Ovary (tissue), 3 donors: ENCODE data around the gene KCNIP3.

Source experiments
- POLR2A ChIP-seq: fragments of 450-650 bp; IDR thresholded peaks from one replicate; pipeline ENCODE4 v1.6.1; 2017; ENCODE audit warnings: antibody characterized with exemption, mild to moderate bottlenecking, moderate library complexity
- TF ChIP-seq, protein P1 (sequence below), 3 donors: fragments of 450-650 bp in 2 of 3; fragments of 200-600 bp in 1 of 3; IDR thresholded peaks; one replicate each; pipeline versions ENCODE4 v1.5.1 to v1.8.0; 2016 to 2022; ENCODE audit warnings: antibody characterized with exemption in 3 of 3, mild to moderate bottlenecking in 1 of 3
- donor health status: DM: no; HTN: no; CAD: no.

DNA sequence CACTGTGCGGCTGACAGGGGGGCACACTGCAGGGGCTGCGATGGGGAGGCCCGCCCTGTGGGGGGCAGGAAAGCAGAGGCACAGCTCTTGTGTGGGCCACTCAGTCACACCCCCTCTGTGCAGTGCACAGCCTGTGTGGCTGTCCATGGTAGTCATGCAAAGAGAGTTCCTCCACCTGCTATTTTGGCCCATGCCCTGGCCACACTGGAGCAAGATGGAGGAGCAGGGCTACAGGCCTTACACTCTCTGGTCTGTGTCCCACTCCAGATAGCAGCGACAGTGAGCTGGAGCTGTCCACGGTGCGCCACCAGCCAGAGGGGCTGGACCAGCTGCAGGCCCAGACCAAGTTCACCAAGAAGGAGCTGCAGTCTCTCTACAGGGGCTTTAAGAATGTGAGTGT, 76.9 kb downstream of the KCNIP3 start:
- TF ChIP-seq, protein P1, sequence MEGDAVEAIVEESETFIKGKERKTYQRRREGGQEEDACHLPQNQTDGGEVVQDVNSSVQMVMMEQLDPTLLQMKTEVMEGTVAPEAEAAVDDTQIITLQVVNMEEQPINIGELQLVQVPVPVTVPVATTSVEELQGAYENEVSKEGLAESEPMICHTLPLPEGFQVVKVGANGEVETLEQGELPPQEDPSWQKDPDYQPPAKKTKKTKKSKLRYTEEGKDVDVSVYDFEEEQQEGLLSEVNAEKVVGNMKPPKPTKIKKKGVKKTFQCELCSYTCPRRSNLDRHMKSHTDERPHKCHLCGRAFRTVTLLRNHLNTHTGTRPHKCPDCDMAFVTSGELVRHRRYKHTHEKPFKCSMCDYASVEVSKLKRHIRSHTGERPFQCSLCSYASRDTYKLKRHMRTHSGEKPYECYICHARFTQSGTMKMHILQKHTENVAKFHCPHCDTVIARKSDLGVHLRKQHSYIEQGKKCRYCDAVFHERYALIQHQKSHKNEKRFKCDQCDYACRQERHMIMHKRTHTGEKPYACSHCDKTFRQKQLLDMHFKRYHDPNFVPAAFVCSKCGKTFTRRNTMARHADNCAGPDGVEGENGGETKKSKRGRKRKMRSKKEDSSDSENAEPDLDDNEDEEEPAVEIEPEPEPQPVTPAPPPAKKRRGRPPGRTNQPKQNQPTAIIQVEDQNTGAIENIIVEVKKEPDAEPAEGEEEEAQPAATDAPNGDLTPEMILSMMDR (IDR thresholded peaks at IDR 0.05), result no peak
- TF ChIP-seq POLR2A, result no peak
